GM12864 (cell line): ENCODE results near the gene GAB1.

Source experiments
- DNase-seq: peaks from one replicate; pipeline ENCODE4 v3.0.0-alpha.2; 2011; ENCODE audit warnings: low read depth
- H3K4me3 ChIP-seq: 2 replicates; pipeline ENCODE4 v1.5.1; 2011; ENCODE audit warnings: mild to moderate bottlenecking, low read depth, low read length, control low read depth
- CTCF ChIP-seq: IDR thresholded peaks from 2 replicates; pipeline ENCODE4 v1.5.1; 2011; ENCODE audit warnings: low read depth, mild to moderate bottlenecking, moderate library complexity, low read length, control low read depth, inconsistent platforms; ENCODE audit errors: missing control alignments

The GAB1 gene

GRCh38 chr4:143424276-143424675 lies 87.6 kb downstream of the GAB1 start:
- no peak for TF ChIP-seq CTCF
- no peak overlapping the region for H3K4me3 ChIP-seq
- no peak for DNase-seq

GRCh38 chr4:143431526-143432257 lies 95.0 kb downstream of the GAB1 start:
- no peak for DNase-seq
- H3K4me3 ChIP-seq, result no peak overlapping the region
- TF ChIP-seq CTCF, result no peak

- no peak for TF ChIP-seq CTCF
These were observed 95.5 kb downstream of the GAB1 start for GRCh38 chr4:143432258-143432591.

GRCh38 chr4:143433231-143433630 lies 96.6 kb downstream of the GAB1 start:
- H3K4me3 ChIP-seq, result no peak overlapping the region
- no peak for TF ChIP-seq CTCF
- no peak for DNase-seq

More at GRCh38 chr4:143432258-143432591, 95.5 kb downstream of the GAB1 start:
- no peak for DNase-seq
- H3K4me3 ChIP-seq, result no peak overlapping the region

GRCh38 chr4:143435955-143436354 lies 99.3 kb downstream of the GAB1 start:
- H3K4me3 ChIP-seq, result no peak overlapping the region
- no peak for DNase-seq
- no peak for TF ChIP-seq CTCF

- H3K4me3 ChIP-seq, result no peak overlapping the region
- no peak for TF ChIP-seq CTCF
- DNase-seq, result no peak
These were observed 100.8 kb downstream of the GAB1 start for GRCh38 chr4:143437476-143437875.

- DNase-seq, result no peak
- TF ChIP-seq CTCF, result no peak
- H3K4me3 ChIP-seq, result no peak overlapping the region
These were observed 101.3 kb downstream of the GAB1 start for GRCh38 chr4:143437937-143438336.
